HK-2 (cell line): Measurements from ENCODE around the gene SUPT6H.

Experiments used
- DNase-seq: peaks from one replicate; pipeline ENCODE4 v3.0.0-alpha.2; 2018; ENCODE audit not compliant: unreplicated experiment

Gene SUPT6H

DNA sequence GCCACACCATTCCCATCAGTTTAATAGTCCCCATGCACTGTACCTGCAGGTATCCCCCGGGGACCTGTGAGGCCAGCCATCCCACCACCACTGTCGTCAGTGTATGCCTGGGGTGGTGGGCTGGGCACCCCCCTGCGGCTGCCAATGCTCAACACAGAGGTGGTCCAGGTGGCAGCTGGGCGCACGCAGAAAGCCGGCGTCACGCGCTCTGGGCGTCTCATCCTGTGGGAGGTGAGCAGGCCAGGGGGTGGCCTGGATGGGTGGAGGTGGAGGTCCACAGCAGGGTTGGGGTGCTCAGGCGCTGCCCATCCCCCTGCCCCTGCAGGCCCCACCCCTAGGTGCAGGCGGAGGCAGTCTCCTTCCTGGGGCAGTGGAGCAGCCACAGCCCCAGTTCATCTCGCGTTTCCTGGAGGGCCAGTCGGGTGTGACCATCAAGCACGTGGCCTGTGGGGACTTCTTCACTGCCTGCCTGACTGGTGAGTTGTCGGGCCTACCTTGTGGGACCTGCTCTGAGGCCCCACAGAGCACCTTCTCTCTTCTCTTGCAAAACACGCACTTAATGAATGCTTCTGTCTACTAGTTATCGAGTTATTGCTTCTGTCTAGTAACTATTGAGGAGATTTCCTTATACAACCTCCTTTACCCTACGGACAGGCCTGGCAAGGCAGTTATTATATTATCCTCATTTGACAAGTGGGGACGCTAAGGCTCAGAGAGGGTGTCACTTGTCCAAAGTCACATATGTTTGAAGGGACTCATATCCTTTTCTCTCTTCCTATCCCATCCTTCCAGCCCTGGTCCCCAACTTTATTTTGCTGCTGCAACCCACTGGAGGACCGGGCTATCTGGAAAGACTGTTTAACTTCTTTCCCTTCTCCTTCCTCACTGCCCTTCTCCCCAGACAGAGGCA lies 76.0 kb downstream of the SUPT6H start:
- DNase-seq = peak; percentile 81

DNA sequence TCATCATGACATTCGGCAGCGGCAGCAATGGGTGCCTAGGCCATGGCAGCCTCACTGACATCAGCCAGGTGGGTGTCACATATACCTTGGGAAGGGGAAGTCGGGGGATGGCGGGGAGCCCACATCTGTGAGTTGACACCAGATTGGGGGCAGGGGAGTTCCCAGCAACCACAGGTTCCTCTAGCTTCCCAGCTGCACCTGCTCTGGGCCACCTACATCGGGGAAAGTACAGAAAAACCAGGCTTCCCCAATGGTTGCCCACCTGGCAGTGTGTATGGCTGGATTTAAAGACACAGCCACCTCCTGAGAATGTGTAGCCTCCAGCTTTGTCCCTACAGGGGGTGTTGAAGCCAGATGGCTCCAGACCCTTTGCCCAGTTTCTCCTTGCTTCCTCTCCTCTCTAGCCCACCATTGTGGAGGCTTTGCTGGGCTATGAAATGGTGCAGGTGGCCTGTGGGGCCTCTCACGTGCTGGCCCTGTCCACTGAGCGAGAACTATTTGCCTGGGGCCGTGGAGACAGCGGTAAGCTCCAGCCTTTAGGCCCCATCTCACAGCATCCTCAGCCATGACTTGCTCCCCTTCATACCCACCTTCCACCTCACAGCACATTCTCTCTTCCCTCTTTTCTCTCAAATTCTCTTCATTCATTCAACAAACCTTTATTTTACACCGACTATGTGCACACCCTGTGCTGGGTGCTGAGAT lies 76.8 kb downstream of the SUPT6H start:
- no peak for DNase-seq

DNA sequence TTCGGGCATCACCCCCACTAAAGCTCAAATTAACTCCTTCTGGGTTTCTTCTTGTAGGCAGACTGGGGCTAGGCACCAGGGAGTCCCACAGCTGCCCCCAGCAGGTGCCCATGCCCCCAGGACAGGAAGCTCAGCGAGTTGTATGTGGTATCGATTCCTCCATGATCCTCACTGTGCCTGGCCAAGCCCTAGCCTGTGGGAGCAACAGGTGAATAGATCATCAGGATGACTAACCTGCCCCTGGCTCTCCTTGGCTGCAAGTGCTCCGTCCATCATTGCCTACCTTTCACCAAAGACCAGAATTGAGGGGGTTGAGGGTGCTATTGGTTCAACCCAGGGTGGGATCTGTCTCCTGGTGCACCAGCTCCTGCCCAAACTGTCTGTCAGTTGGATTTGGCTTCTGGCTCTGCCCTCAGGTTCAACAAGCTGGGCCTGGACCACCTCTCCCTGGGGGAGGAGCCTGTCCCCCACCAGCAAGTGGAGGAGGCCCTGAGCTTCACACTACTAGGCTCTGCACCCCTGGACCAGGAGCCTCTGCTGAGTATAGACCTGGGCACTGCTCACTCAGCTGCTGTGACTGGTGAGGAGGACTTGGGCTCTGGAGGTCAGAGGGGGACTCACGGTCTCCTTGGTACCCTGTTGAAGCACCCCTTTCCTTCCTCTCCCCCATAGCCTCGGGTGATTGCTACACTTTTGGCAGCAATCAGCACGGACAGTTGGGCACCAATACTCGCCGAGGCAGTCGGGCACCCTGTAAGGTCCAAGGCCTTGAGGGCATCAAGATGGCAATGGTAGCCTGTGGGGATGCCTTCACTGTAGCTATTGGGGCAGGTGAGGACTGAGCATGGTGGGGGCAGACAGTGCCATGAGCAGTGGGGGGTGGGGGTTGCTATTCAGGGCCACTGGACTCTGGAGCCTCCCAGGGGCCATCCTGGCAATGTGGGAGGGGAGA lies 78.7 kb downstream of the SUPT6H start:
- no peak for DNase-seq

DNA sequence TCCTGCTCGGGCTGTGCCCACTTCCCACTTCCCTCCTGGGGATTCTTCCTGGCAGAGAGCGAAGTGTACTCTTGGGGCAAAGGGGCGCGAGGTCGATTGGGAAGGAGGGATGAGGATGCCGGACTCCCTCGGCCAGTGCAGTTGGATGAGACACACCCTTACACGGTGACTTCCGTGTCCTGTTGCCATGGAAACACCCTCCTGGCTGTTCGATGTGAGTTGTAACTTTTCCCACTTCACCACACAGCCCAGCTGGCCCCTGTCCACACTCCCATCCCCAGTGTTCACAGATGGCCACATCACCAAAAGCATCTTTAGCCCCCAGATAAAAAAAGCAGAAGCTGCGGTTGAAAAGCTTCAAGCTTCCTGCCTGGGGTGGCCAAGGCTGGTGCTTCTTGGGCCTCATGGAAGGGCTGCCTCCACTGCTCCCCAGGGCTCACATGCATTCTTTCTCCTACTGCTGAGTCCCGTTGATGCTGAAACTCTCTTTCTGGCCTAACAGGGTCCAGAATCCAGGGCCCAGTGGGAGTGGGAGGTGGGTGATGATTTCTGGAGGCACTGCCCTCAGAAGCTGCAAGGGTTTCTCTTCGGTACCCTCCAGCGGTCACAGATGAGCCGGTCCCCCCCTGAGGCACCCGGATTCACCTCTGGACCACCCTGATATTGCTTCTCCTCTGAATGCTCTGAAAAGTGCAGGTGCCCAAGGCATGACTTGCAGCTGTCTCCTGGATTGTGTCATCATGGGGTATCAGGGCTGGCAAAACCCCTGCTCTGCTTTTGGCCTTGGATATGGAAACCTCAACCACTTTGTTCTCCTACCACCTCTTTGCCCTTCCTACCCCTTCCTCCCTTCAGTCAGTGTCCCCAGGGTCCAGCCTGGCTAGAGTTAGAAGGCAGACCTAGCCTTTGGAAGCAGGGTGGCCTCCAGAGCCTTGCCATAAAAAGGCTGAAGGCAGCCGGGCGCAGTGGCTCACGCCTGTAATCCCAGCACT lies 79.6 kb downstream of the SUPT6H start:
- no peak for DNase-seq

DNA sequence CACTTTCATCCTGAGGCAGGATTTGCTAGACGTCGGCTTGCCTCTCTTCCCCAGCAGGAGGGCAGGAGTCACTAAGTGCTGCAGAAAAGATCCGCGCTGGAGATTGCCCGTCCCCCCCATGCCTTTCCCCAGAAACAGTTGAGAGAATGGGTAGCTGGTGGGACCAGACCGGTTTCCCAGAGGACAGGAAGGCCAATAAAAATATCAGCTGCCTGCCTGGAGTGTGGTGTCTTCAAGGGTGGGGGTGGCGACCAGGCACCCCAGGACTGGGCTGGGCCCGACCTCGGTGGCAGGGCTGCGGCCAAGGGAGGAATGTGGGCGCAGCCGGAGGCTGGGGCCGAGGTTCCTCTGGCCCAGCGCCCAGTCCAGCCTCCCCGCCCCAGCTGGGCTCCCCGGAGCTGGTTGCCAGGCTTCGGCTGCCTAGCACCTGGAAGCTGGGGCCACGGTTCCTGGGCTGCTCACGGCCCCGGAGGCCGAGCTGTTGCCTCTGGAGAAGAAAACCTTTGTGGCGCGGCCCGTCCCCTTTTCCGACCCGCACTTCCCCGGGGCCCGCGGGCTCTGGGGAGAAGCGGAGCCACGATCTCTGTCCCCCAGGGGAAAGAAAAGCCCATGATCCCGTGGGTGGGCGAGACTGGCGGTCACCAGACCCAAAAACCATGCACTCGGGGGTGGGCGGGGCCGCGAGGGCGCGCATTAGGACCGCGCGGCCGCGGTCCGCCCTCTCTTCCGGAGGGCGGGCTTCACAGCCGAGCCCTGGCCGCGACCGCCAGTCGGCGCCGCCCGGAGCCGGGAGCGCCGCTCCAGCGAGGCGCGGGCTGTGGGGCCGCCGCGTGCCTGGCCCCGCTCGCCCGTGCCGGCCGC lies 81.5 kb downstream of the SUPT6H start, which contains the start of gene TRAF4:
TSS of gene TRAF4 (plus strand) at position 769 of the 861 bp plus-strand sequence. CDS start 102 bp downstream, outside the sequence.
- peak; percentile 81 for DNase-seq

DNA sequence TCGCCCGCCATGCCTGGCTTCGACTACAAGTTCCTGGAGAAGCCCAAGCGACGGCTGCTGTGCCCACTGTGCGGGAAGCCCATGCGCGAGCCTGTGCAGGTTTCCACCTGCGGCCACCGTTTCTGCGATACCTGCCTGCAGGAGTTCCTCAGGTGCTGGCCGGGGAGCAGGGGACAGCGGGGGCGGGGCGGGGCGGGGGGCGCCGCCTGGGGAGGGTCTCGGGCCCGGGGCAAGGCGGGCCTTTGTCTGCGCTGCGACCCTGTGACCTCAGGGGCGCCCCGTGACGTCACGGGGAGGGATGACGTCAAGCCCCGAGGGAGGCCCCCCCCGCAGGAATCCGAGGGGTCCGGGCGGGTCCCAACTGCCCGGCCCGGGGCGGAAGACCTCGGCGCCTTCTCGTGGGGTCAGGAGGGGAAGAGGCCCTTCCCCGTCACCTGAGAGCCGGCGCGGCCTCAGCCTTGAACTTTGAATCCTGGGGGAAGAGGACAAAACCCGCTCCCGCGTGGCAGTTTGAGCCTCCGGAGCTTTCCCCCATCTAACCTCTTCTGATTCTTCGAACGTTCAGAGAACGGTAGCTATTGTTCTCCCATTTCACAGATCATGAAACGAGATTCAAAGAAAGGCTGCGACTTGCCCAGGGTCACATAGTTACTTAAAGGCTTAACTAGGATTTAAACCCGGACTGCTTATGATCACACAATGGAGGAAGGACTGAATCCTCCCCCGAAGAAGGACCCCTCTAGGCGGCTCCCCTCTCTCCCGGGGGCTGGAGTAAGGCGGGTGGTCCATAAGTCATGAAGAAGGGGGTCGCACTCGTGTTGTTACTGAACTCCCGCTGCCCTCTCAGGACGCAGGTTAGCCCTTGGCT lies 82.3 kb downstream of the SUPT6H start:
- peak; percentile 74 for DNase-seq

DNA sequence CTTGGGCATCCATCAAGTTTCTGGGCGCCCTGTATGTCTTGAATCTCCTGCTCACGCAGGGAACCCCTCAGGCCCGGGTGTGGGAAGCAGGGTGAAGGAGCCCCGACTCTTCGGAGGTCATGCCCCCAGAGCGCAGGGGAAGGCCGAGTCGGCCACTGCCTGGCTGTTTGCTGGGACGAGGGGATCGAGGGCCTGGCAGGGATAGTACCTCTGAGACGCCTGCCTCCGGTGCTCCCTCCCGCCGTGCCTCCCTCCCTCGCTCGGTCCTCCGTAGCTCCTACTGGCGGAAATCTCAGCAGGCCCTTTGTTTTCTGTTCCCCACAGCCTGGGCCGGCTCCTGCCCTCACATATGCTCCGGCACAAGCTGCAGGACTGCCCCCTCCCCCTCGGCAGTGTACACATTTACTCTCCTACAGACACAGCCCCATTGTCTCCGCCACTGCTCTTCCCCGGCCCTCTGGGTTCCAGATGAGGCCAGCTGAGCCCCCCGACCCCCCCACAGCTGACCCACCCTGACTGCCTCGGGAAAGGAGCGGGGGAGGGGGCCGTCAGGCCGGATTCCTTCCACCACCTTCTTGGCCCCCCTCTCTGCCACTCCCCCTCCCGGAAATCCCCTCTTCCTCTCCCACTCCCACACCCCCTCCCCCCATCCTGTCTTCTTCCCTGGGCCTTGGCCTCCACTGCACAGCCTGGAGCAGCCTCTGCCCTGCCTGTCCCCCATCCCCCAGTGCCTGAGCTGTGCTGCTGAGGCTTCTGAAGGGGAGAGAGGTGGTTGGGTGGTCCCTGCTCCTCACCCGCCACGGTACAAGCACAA lies 83.2 kb downstream of the SUPT6H start:
- DNase-seq = peak; percentile 64

DNA sequence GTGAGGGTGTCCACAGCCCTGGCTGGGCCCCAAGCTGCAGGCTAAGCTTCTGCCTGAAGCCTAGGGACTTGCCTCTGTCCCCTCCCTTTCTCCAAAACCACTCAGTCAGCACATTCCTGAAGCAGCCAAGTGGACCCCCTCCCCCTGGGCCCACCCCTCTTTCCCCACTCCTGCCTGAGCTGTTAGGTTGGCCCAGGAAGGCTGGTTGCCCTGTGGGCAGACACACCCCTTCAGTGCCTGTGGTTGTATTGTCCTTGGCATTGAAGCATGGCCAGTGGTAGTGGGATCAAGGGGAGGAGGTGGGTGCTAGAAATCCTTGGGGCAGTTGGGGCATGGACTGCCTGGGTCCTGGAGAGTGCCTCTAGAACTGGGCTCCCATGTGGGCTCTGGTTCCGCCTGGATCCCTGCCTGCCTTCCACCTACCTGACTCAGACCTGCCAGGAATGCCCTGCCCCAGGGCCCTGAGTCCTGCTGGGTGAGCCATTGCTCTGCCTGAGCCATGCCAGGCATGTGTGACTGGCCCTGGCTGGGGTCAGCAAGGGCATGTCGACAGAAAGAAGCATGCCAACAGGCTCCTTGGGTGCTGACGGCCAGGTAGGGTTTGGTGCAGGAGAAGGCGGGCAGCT lies 83.9 kb downstream of the SUPT6H start:
- DNase-seq = peak; percentile 64

DNA sequence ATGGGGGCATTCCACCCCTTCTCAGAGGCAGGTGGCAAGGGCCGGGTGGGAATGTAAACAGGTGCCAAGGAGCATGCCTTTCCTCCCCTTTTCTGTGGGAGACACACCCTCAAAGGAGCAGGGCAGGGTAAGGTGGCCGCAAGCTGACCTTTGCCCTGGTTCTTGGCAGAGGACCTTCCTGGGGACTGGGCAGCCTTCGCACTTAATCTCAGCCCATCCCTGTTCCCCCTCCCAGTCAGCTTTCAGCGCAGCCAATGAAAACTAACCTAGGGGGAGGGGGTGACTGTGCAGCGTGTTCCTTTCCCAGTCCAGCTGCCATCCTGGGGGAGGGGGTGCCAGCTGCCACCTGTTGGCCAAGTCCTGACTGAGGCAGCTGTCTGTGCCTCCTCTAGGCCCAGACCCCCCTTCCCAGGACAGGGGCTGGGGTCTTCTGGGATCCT lies 84.6 kb downstream of the SUPT6H start:
- DNase-seq = no peak

DNA sequence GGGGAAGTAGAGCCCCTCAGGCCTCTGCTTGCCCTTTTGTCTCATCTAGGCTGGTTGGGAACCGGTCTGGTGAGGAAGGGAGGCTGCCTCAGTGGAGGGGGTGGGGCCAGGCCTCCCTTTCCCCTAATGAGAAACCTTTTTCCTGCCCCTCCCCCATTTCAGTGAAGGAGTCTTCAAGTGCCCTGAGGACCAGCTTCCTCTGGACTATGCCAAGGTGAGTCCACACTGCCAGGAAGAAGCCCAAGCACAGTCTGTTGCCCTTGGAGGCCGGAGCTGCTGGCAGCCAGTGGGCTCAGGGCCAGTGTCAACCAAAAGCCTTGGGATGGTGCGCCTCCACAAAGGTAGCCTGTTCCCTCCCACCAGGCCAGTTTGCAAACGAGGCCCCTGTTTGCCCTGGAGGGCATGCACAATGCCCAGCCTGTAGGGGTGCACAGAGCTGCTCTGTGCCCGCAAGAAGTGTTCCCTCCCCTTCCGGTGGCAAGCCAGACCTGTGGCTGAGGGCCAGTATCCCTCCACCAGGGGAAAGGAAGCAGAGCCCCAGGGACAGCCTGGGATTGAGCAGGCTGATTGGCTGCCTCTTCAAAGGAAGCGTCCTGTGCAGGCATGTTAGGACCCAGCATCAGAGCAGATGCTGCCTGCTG lies 85.2 kb downstream of the SUPT6H start:
- no peak for DNase-seq

DNA sequence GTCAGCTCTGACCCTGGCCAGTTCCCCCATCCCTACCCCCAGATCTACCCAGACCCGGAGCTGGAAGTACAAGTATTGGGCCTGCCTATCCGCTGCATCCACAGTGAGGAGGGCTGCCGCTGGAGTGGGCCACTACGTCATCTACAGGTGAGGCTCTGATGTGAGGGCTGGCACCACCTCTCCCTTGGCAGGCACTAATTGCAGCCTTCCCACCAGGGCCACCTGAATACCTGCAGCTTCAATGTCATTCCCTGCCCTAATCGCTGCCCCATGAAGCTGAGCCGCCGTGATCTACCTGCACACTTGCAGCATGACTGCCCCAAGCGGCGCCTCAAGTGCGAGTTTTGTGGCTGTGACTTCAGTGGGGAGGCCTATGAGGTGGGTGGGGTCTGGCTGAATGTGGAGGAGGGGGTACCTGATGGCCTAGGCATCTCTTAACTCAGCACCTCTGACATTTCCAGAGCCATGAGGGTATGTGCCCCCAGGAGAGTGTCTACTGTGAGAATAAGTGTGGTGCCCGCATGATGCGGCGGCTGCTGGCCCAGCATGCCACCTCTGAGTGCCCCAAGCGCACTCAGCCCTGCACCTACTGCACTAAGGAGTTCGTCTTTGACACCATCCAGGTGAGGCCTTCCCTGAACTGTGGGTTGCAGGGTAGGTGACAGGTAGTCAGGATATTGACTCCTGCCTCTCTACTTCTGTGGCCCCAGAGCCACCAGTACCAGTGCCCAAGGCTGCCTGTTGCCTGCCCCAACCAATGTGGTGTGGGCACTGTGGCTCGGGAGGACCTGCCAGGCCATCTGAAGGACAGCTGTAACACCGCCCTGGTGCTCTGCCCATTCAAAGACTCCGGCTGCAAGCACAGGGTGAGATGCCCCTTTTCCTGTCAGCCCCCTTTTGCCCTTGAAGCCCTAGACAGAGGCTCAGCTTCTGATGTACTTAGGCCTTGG lies 86.1 kb downstream of the SUPT6H start:
- no peak for DNase-seq

DNA sequence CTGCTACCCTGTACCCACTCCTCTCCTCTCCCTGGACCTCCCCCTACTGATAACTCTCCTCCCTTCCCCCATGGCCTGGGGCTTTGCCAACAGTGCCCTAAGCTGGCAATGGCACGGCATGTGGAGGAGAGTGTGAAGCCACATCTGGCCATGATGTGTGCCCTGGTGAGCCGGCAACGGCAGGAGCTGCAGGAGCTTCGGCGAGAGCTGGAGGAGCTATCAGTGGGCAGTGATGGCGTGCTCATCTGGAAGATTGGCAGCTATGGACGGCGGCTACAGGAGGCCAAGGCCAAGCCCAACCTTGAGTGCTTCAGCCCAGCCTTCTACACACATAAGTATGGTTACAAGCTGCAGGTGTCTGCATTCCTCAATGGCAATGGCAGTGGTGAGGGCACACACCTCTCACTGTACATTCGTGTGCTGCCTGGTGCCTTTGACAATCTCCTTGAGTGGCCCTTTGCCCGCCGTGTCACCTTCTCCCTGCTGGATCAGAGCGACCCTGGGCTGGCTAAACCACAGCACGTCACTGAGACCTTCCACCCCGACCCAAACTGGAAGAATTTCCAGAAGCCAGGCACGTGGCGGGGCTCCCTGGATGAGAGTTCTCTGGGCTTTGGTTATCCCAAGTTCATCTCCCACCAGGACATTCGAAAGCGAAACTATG lies 87.0 kb downstream of the SUPT6H start:
- no peak for DNase-seq

DNA sequence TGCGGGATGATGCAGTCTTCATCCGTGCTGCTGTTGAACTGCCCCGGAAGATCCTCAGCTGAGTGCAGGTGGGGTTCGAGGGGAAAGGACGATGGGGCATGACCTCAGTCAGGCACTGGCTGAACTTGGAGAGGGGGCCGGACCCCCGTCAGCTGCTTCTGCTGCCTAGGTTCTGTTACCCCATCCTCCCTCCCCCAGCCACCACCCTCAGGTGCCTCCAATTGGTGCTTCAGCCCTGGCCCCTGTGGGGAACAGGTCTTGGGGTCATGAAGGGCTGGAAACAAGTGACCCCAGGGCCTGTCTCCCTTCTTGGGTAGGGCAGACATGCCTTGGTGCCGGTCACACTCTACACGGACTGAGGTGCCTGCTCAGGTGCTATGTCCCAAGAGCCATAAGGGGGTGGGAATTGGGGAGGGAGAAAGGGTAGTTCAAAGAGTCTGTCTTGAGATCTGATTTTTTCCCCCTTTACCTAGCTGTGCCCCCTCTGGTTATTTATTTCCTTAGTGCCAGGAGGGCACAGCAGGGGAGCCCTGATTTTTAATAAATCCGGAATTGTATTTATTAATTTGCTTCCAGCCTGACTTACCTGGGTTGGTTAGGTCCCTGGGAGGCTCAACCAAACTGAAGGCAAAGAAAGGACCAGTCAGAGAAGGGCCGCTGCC lies 87.6 kb downstream of the SUPT6H start:
- no peak for DNase-seq
